Upper lobe of right lung (tissue), 1 donor: ENCODE results near the gene CAP1. TPM values are rescaled to one million over a fixed set of nuclear protein-coding genes. Genes with fewer than 3 reads are reported as not detected.

ENCODE experiments used
- ATAC-seq: fragments of 200-7000 bp; cut with Tn5 transposase; one replicate; pipeline ENCODE4 v1.9.1; 2020; ENCODE audit warnings: mild to moderate bottlenecking, moderate library complexity
- DNase-seq: peaks from one replicate; pipeline ENCODE4 v3.0.0-alpha.2; 2020
- H3K27ac ChIP-seq: fragments of 200-600 bp; one replicate; pipeline ENCODE4 v1.8.0; 2022
- H3K27me3 ChIP-seq: fragments of 200-600 bp; one replicate; pipeline ENCODE4 v1.8.0; 2022; ENCODE audit warnings: mild to moderate bottlenecking
- H3K36me3 ChIP-seq: fragments of 200-600 bp; one replicate; pipeline ENCODE4 v1.8.0; 2022
- H3K4me1 ChIP-seq: fragments of 200-600 bp; one replicate; pipeline ENCODE4 v1.8.0; 2022
- H3K4me3 ChIP-seq: fragments of 200-600 bp; one replicate; pipeline ENCODE4 v1.8.0; 2022; ENCODE audit warnings: mild to moderate bottlenecking
- H3K9me3 ChIP-seq: fragments of 200-600 bp; one replicate; pipeline ENCODE4 v1.8.0; 2022
- CTCF ChIP-seq: fragments of 200-600 bp; IDR thresholded peaks from one replicate; pipeline ENCODE4 v1.8.0; 2022; ENCODE audit warnings: antibody characterized with exemption
- intact Hi-C: fragments of 100-400 bp; cut with DNase I; formaldehyde crosslinking; loops from one replicate; pipeline ENCODE4 v1.11.0; 2022
- total RNA-seq: library from RNA; stranded (reverse); fragmentation: NEBNext Ultra II Directional; extraction: Animal tissue kit (Norgen Biotek cat#: 25700); gene quantifications from one replicate; pipeline ENCODE4 v1.2.1, GENCODE V29; 2021
- donor health status: DM: no; HTN: yes; CAD: no; lungs with severe emphysema.

The CAP1 gene
- total RNA-seq, 1 donor from 2014 or later, result 373 TPM

GRCh38 chr1:40110389-40110788, 69.9 kb downstream of the CAP1 start:
- no peaks in the 10 kb centered on the region for H3K4me1 ChIP-seq
- intact Hi-C loops, result no loop called here
- no peak for TF ChIP-seq CTCF

GRCh38 chr1:40114400-40114799, 73.9 kb downstream of the CAP1 start:
- Histone ChIP-seq H3K4me1 (no peaks in the 10 kb centered on the region), H3K36me3 (no peaks in the 10 kb centered on the region)
- intact Hi-C loops, result no loop called here

More at GRCh38 chr1:40110389-40110788, 69.9 kb downstream of the CAP1 start:
- ATAC-seq (no peak), DNase-seq (no peak)
- Histone ChIP-seq H3K9me3 (no peaks in the 10 kb centered on the region), H3K27me3 (peaks cover 3% of the 10 kb centered on the region), H3K27ac (no peak overlapping the region), H3K36me3 (no peaks in the 10 kb centered on the region), H3K4me3 (no peak overlapping the region)

GRCh38 chr1:40120128-40120527, 79.6 kb downstream of the CAP1 start:
- Histone ChIP-seq H3K27ac (no peak overlapping the region), H3K9me3 (no peaks in the 10 kb centered on the region), H3K36me3 (no peaks in the 10 kb centered on the region), H3K4me3 (no peak overlapping the region), H3K27me3 (no peaks in the 10 kb centered on the region), H3K4me1 (no peaks in the 10 kb centered on the region)
- intact Hi-C loops, result no loop called here
- ATAC-seq (no peak), DNase-seq (no peak)
- no peak for TF ChIP-seq CTCF

More at GRCh38 chr1:40114400-40114799, 73.9 kb downstream of the CAP1 start:
- H3K27ac ChIP-seq, result no peak overlapping the region
- H3K4me3 ChIP-seq, result no peak overlapping the region
- DNase-seq, result no peak
- no peaks in the 10 kb centered on the region for H3K9me3 ChIP-seq
- TF ChIP-seq CTCF, result no peak
- ATAC-seq, result no peak
- H3K27me3 ChIP-seq, result peaks cover 3% of the 10 kb centered on the region

Other genes starting within 250 kb of the CAP1 start
- gene TRIT1, start 157.2 kb upstream of the CAP1 start, total RNA-seq, result 13.1 TPM
- gene MYCL, start 138.8 kb upstream of the CAP1 start, total RNA-seq, result 3.6 TPM
- gene MFSD2A, start 85.6 kb upstream of the CAP1 start, total RNA-seq, result 225 TPM
- gene PPT1, start 56.5 kb downstream of the CAP1 start, total RNA-seq, result 166 TPM
- gene RLF, start 120.7 kb downstream of the CAP1 start, total RNA-seq, result 13.4 TPM
- gene TMCO2, start 207.2 kb downstream of the CAP1 start, total RNA-seq, result not detected
- 39.9 TPM for gene ZMPSTE24, start 217.5 kb downstream of the CAP1 start, total RNA-seq